ENCODE measurements around the gene CDHR1.
"Not testable (repeated sequence)": the region's sequence is repeated elsewhere in the genome, so short reads cannot be mapped to it uniquely, and the experiment has no call there.

The CDHR1 gene

GRCh38 chr10:84175436-84175835 is 18.9 kb upstream of the CDHR1 start:
- DNase-seq: no peak

- no peak for DNase-seq
These were observed 18.0 kb upstream of the CDHR1 start for GRCh38 chr10:84176351-84176750.

- DNase-seq: no peak
These were observed 17.4 kb upstream of the CDHR1 start for GRCh38 chr10:84176836-84177474.

GRCh38 chr10:84177541-84178141 is 16.7 kb upstream of the CDHR1 start:
- DNase-seq: no peak

- no peak for DNase-seq
These were observed 16.2 kb upstream of the CDHR1 start for GRCh38 chr10:84178160-84178609.

GRCh38 chr10:84179059-84179710 is 15.2 kb upstream of the CDHR1 start:
- peak; percentile 75 for DNase-seq

- DNase-seq: not testable (repeated sequence)
These were observed 14.0 kb upstream of the CDHR1 start for GRCh38 chr10:84180386-84180785.

- no peak for DNase-seq
These were observed 12.7 kb upstream of the CDHR1 start for GRCh38 chr10:84181631-84182030.

- DNase-seq: no peak
These were observed 9.8 kb upstream of the CDHR1 start for GRCh38 chr10:84184517-84184916.

GRCh38 chr10:84185526-84186175 is 8.7 kb upstream of the CDHR1 start:
- DNase-seq: no peak

GRCh38 chr10:84188815-84189214 is 5.5 kb upstream of the CDHR1 start:
- no peak for DNase-seq

GRCh38 chr10:84190621-84191020 is 3.7 kb upstream of the CDHR1 start:
- no peak for DNase-seq

GRCh38 chr10:84191106-84191505 is 3.2 kb upstream of the CDHR1 start:
- no peak for DNase-seq

- no peak for DNase-seq
These were observed 1.0 kb upstream of the CDHR1 start for GRCh38 chr10:84193327-84193726.

- DNase-seq: no peak
These were observed 402 bp upstream of the CDHR1 start for GRCh38 chr10:84193846-84194423.

- no peak for DNase-seq
These were observed 900 bp downstream of the CDHR1 start for GRCh38 chr10:84195044-84195830.

- peak; percentile 58 for DNase-seq
These were observed 1.7 kb downstream of the CDHR1 start for GRCh38 chr10:84196083-84196482.

- no peak for DNase-seq
These were observed 2.6 kb downstream of the CDHR1 start for GRCh38 chr10:84196941-84197340.

GRCh38 chr10:84197643-84198042 is 3.3 kb downstream of the CDHR1 start:
- no peak for DNase-seq

- DNase-seq: no peak
These were observed 4.0 kb downstream of the CDHR1 start for GRCh38 chr10:84198206-84198915.

- no peak for DNase-seq
These were observed 6.4 kb downstream of the CDHR1 start for GRCh38 chr10:84200537-84201243.

Measured in COR-L47 (cell line).